ENCODE measurements around the gene LY6G5B. TPM values are rescaled to one million over a fixed set of nuclear protein-coding genes. Genes with fewer than 3 reads are reported as not detected.
A peak's percentile ranks its signal among the peaks of the same experiment; 100 is the strongest.

Gene LY6G5B
- total RNA-seq, 2 experiments from 2014 or later: 12.3 to 28.7 TPM

DNA sequence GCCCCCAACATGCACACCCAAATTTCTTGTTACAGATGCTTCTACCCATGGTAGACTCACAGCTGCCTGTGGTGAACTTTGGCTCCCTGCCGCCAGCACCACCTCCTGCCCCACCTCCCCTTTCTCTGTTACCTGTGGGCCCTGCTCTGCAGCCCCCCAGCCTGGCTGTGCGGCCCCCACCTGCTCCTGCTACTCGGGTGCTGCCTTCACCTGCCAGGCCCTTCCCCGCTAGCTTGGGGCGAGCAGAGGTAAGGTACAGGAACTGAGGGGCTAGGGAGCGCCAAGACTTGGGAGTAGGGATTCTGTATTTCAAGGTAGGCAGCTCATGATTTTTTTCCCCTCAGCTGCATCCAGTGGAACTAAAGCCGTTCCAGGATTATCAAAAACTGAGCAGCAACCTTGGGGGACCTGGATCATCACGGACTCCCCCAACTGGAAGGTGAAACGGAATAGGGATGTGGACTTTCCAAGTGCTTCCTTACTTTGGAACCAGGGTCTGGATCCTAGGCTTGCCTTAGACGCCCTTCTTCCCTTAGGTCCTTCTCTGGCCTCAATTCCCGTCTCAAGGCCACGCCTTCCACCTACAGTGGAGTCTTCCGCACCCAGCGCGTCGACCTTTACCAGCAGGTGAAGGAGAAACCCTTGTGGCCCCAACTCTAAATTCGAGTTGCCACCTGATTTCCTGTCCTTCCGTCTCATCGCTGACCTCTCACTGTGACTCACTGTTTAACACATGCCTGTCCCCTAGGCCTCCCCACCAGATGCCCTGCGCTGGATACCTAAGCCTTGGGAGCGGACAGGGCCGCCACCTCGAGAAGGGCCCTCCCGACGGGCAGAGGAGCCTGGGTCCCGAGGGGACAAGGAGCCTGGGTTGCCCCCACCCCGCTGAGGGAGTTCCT is 32.8 kb upstream of the LY6G5B start:
- H3K4me2 ChIP-seq (ENCODE audit: low read length): no peak overlapping the region
- no peak overlapping the region for H3K4me3 ChIP-seq (ENCODE audit: low read depth, low read length, poor library complexity, severe bottlenecking)
- no peaks in the 10 kb centered on the region for H3K9me3 ChIP-seq (ENCODE audit: low read length)
- ChIA-PET POLR2A (no interaction called here), CTCF (ENCODE audit: unreplicated experiment) (no interaction called here)
- no peak overlapping the region for H2AFZ ChIP-seq (ENCODE audit: low read length)
- no peaks in the 10 kb centered on the region for H4K20me1 ChIP-seq (ENCODE audit: insufficient read depth, low read length)
- H3K79me2 ChIP-seq (ENCODE audit: insufficient read depth, low read depth, low read length): no peaks in the 10 kb centered on the region
- TF ChIP-seq, protein P1, sequence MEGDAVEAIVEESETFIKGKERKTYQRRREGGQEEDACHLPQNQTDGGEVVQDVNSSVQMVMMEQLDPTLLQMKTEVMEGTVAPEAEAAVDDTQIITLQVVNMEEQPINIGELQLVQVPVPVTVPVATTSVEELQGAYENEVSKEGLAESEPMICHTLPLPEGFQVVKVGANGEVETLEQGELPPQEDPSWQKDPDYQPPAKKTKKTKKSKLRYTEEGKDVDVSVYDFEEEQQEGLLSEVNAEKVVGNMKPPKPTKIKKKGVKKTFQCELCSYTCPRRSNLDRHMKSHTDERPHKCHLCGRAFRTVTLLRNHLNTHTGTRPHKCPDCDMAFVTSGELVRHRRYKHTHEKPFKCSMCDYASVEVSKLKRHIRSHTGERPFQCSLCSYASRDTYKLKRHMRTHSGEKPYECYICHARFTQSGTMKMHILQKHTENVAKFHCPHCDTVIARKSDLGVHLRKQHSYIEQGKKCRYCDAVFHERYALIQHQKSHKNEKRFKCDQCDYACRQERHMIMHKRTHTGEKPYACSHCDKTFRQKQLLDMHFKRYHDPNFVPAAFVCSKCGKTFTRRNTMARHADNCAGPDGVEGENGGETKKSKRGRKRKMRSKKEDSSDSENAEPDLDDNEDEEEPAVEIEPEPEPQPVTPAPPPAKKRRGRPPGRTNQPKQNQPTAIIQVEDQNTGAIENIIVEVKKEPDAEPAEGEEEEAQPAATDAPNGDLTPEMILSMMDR (conservative IDR thresholded peaks at IDR 0.05; ENCODE audit: low read length): no peak
- no peak for TF ChIP-seq EZH2phosphoT487 (IDR thresholded peaks at IDR 0.05; ENCODE audit: borderline replicate concordance, low read depth, low read length)
- no peak overlapping the region for H3K27ac ChIP-seq (ENCODE audit: low read depth, low read length, poor library complexity, severe bottlenecking)
- intact Hi-C loops (cut with micrococcal nuclease; ENCODE audit: unreplicated experiment): no loop called here
- H3K4me1 ChIP-seq (ENCODE audit: insufficient read depth, low read length, poor library complexity, severe bottlenecking): peaks cover 10% of the 10 kb centered on the region
- BruUV-seq (replicated peaks): TSS peak; percentile 53
- no peak for DNase-seq (ENCODE audit: low spot score)
- H3K9me2 ChIP-seq (ENCODE audit: insufficient read depth, low read length): no peaks in the 10 kb centered on the region
- H3K36me3 ChIP-seq (ENCODE audit: insufficient read depth, low read length): peaks cover 99% of the 10 kb centered on the region

DNA sequence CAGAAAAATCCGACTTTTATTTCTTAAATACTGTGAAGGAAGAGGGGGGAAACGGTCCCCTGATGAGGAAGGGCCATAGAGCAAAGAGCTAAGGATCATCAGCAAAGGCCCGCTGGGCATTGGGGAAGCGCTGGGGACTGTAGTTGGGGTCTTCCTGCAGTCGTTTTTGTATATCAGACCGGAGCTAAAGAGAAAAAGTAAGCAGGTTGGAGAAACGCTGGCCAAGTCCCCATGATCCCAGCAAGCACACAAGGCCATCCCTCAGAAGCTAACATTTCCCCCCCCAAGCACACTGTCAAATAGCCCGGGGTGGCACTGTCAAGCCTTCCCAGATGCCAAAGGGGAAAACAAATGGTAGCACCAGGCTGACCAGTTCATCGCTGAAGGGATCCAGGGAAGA is 30.7 kb upstream of the LY6G5B start:
- Histone ChIP-seq H3K4me3 (ENCODE audit: low read depth, low read length, poor library complexity, severe bottlenecking) (no peak overlapping the region), H3K79me2 (ENCODE audit: insufficient read depth, low read depth, low read length) (no peaks in the 10 kb centered on the region), H2AFZ (ENCODE audit: low read length) (no peak overlapping the region), H4K20me1 (ENCODE audit: insufficient read depth, low read length) (no peaks in the 10 kb centered on the region), H3K36me3 (ENCODE audit: insufficient read depth, low read length) (peaks cover 96% of the 10 kb centered on the region), H3K9me2 (ENCODE audit: insufficient read depth, low read length) (no peaks in the 10 kb centered on the region), H3K27ac (ENCODE audit: low read depth, low read length, poor library complexity, severe bottlenecking) (no peak overlapping the region), H3K4me2 (ENCODE audit: low read length) (no peak overlapping the region), H3K4me1 (ENCODE audit: insufficient read depth, low read length, poor library complexity, severe bottlenecking) (peaks cover 10% of the 10 kb centered on the region), H3K9me3 (ENCODE audit: low read length) (no peaks in the 10 kb centered on the region)
- POLR2A ChIA-PET: interaction anchor here (0.6 to 1.6 kb wide), 2 partner anchors 25 to 99 kb away, joined by 3 to 4 read pairs; no protein-coding TSS in a partner anchor
- CTCF ChIA-PET (ENCODE audit: unreplicated experiment): no interaction called here
- DNase-seq (ENCODE audit: low spot score): no peak
- intact Hi-C loops (cut with micrococcal nuclease; ENCODE audit: unreplicated experiment): no loop called here
- BruUV-seq (replicated peaks): no TSS peak
- TF ChIP-seq EZH2phosphoT487 (IDR thresholded peaks at IDR 0.05; ENCODE audit: borderline replicate concordance, low read depth, low read length): no peak
- TF ChIP-seq, protein P1 (conservative IDR thresholded peaks at IDR 0.05; ENCODE audit: low read length): no peak

DNA sequence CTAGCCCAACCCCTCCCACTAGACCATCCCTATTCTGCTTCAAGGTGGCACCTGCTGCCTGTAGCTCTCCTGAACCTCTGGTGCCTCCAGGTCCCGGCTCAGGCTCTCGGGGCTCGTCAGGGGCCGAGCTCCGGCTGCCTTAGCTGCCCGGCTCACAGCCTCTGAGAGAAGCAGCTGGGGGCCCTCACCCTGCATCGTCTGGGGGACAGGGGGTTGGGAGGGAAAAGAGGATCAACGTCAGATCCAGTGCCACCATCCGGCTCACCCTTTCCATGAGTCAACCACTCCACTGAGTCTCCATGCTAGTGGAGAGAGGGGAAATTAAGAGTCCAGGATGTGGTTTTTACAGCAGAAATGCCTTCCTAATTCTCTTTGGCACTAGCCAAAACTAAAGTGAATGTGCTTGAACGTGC is 30.3 kb upstream of the LY6G5B start:
- H3K4me2 ChIP-seq (ENCODE audit: low read length): no peak overlapping the region
- H3K9me2 ChIP-seq (ENCODE audit: insufficient read depth, low read length): no peaks in the 10 kb centered on the region
- no peak overlapping the region for H3K27ac ChIP-seq (ENCODE audit: low read depth, low read length, poor library complexity, severe bottlenecking)
- no peak for DNase-seq (ENCODE audit: low spot score)
- no peaks in the 10 kb centered on the region for H4K20me1 ChIP-seq (ENCODE audit: insufficient read depth, low read length)
- no peaks in the 10 kb centered on the region for H3K9me3 ChIP-seq (ENCODE audit: low read length)
- H2AFZ ChIP-seq (ENCODE audit: low read length): no peak overlapping the region
- H3K4me1 ChIP-seq (ENCODE audit: insufficient read depth, low read length, poor library complexity, severe bottlenecking): peaks cover 10% of the 10 kb centered on the region
- intact Hi-C loops (cut with micrococcal nuclease; ENCODE audit: unreplicated experiment): no loop called here
- ChIA-PET CTCF (ENCODE audit: unreplicated experiment) (no interaction called here), POLR2A (interaction anchor here (0.6 to 1.6 kb wide), 2 partner anchors 24 to 99 kb away, joined by 3 to 4 read pairs; no protein-coding TSS in a partner anchor)
- H3K36me3 ChIP-seq (ENCODE audit: insufficient read depth, low read length): peaks cover 96% of the 10 kb centered on the region
- BruUV-seq (replicated peaks): no TSS peak
- H3K79me2 ChIP-seq (ENCODE audit: insufficient read depth, low read depth, low read length): no peaks in the 10 kb centered on the region
- no peak overlapping the region for H3K4me3 ChIP-seq (ENCODE audit: low read depth, low read length, poor library complexity, severe bottlenecking)
- TF ChIP-seq, protein P1 (conservative IDR thresholded peaks at IDR 0.05; ENCODE audit: low read length): no peak
- TF ChIP-seq EZH2phosphoT487 (IDR thresholded peaks at IDR 0.05; ENCODE audit: borderline replicate concordance, low read depth, low read length): no peak
